ENCODE data around the gene CAMTA1.
A peak's percentile ranks its signal among the peaks of the same experiment; 100 is the strongest.
"Not testable (repeated sequence)": the region's sequence is repeated elsewhere in the genome, so short reads cannot be mapped to it uniquely, and the experiment has no call there.

CAMTA1 gene

GRCh38 chr1:7407980-7408770 lies 622.9 kb downstream of the CAMTA1 start:
- DNase-seq, result peak in 8 of 42 donors; percentile 5 to 33 (median 20)
- intact Hi-C loops (cut with DNase I), result no loop called here

- intact Hi-C loops (cut with DNase I), result no loop called here
- DNase-seq, result peak in 7 of 42 donors; percentile 4 to 23 (median 15)
These were observed 623.5 kb downstream of the CAMTA1 start for GRCh38 chr1:7408771-7409150.

GRCh38 chr1:7409278-7409677 lies 624.0 kb downstream of the CAMTA1 start:
- intact Hi-C loops (cut with DNase I), result no loop called here
- DNase-seq, result peak in 8 of 42 donors; percentile 3 to 28 (median 14)

- intact Hi-C loops (cut with DNase I), result no loop called here
- DNase-seq, result peak in 6 of 42 donors; percentile 2 to 22 (median 8)
These were observed 624.9 kb downstream of the CAMTA1 start for GRCh38 chr1:7410156-7410555.

- intact Hi-C loops (cut with DNase I), result not testable (repeated sequence)
- peak in 8 of 42 donors; percentile 1 to 9 (median 3) for DNase-seq
These were observed 632.4 kb downstream of the CAMTA1 start for GRCh38 chr1:7417618-7418017.

- intact Hi-C loops (cut with DNase I), result no loop called here
These were observed 633.3 kb downstream of the CAMTA1 start for GRCh38 chr1:7418442-7419080.

GRCh38 chr1:7420098-7420445 lies 634.8 kb downstream of the CAMTA1 start:
- peak in 14 of 42 donors; percentile 0 to 19 (median 4) for DNase-seq
- intact Hi-C loops (cut with DNase I), result no loop called here

More at GRCh38 chr1:7418442-7419080, 633.3 kb downstream of the CAMTA1 start:
- peak in 18 of 42 donors; percentile 1 to 31 (median 8) for DNase-seq

GRCh38 chr1:7420470-7421100 lies 635.3 kb downstream of the CAMTA1 start:
- intact Hi-C loops (cut with DNase I), result no loop called here
- DNase-seq, result peak in 18 of 42 donors; percentile 1 to 18 (median 4)

GRCh38 chr1:7421471-7422075 lies 636.3 kb downstream of the CAMTA1 start:
- intact Hi-C loops (cut with DNase I), result no loop called here
- peak in 17 of 42 donors; percentile 2 to 26 (median 8) for DNase-seq

GRCh38 chr1:7422081-7422480 lies 636.8 kb downstream of the CAMTA1 start:
- DNase-seq, result peak in 12 of 42 donors; percentile 1 to 11 (median 4)
- intact Hi-C loops (cut with DNase I), result no loop called here

GRCh38 chr1:7422561-7422960 lies 637.3 kb downstream of the CAMTA1 start:
- intact Hi-C loops (cut with DNase I), result no loop called here
- DNase-seq, result peak in 8 of 42 donors; percentile 0 to 19 (median 8)

GRCh38 chr1:7422966-7423365 lies 637.7 kb downstream of the CAMTA1 start:
- intact Hi-C loops (cut with DNase I), result no loop called here

GRCh38 chr1:7424352-7424890 lies 639.2 kb downstream of the CAMTA1 start:
- DNase-seq, result no peak
- intact Hi-C loops (cut with DNase I), result no loop called here

More at GRCh38 chr1:7422966-7423365, 637.7 kb downstream of the CAMTA1 start:
- DNase-seq, result peak in 6 of 42 donors; percentile 2 to 24 (median 8)

- intact Hi-C loops (cut with DNase I), result no loop called here
- DNase-seq, result no peak
These were observed 640.0 kb downstream of the CAMTA1 start for GRCh38 chr1:7425229-7425628.

- no peak for DNase-seq
- intact Hi-C loops (cut with DNase I), result no loop called here
These were observed 640.5 kb downstream of the CAMTA1 start for GRCh38 chr1:7425771-7426170.

GRCh38 chr1:7426780-7427604 lies 641.7 kb downstream of the CAMTA1 start:
- intact Hi-C loops (cut with DNase I), result no loop called here
- DNase-seq, result no peak

- intact Hi-C loops (cut with DNase I), result no loop called here
- no peak for DNase-seq
These were observed 642.5 kb downstream of the CAMTA1 start for GRCh38 chr1:7427605-7428300.

- DNase-seq, result no peak
- intact Hi-C loops (cut with DNase I), result no loop called here
These were observed 644.0 kb downstream of the CAMTA1 start for GRCh38 chr1:7429290-7429689.

Measured in head of caudate nucleus (tissue), 42 donors.